NOMO-1 treated with dmso at 0.1 percent for 144 hours (cell line): Measurements from ENCODE around the gene PLEKHM1.
"Not testable (repeated sequence)": the region's sequence is repeated elsewhere in the genome, so short reads cannot be mapped to it uniquely, and the experiment has no call there.

Experiments
- DNase-seq: peaks from one replicate; lab custom pipeline; 2025; ENCODE audit not compliant: unreplicated experiment; lab: John Stamatoyannopoulos, UW

PLEKHM1 gene

GRCh38 chr17:45461524-45462327, 28.8 kb downstream of the PLEKHM1 start:
- DNase-seq = peak; percentile 25

DNA sequence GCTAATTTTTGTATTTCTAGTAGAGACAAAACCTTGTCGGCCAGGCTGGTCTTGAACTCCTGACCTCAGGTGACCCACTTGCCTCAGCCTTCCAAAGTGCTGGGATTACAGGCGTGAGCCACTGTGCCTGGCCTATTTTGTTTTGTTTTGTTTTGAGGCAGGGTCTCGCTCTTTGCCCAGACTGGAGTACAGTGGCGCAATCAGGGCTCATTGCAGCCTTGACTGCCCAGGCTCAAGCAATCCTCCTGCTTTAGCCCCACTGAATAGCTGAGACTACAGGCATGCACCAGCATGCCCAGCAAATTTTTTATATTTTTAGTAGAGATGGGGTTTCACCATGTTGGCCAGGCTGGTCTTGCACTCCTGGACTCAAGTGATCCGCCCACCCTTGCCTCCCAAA, 30.1 kb downstream of the PLEKHM1 start:
- DNase-seq = not testable (repeated sequence)

- not testable (repeated sequence) for DNase-seq
These were observed 36.2 kb downstream of the PLEKHM1 start for GRCh38 chr17:45454341-45454740.

DNA sequence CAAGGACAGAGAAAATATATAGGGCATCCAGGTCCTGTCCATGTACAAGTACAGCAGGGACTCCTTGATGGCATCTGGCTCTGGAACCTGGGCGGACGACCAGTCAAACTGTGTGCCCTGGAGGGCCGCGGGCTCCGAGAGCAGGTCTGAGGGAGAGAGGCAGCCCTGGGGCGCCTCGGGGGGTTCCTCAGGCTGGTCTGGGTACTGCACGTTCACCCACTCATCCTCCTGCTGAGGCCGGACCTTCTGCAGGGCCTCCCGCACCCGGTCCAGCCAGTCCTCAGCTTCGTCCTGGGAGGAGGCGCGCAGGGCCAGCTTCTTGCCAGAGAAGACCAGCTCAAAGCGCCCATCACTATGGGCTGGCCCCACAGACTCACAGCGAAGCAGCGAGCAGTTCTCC, 36.8 kb downstream of the PLEKHM1 start:
- DNase-seq = not testable (repeated sequence)

- not testable (repeated sequence) for DNase-seq
These were observed 37.3 kb downstream of the PLEKHM1 start for GRCh38 chr17:45453225-45453534.

- DNase-seq = not testable (repeated sequence)
These were observed 37.9 kb downstream of the PLEKHM1 start for GRCh38 chr17:45452329-45453224.

DNA sequence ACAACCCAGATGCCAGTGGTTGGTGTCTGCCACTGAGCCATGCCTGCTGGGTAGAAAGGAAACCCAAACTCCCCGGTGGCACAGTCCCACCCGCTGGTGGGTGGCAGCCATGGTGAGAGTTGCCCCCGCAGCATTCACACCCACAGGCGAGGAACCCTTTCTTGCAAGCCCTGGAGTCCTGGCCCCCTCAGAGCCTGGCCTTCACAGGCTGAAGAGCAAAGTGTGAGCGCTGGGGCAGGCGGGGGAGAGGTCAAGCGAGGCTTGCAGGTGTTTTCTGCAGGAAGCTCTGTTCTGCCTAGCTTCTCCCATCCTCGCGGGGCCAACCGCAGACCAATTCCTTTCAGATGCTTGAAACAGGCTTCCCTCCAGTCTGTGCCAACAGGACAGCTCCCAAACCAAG, 38.9 kb downstream of the PLEKHM1 start:
- not testable (repeated sequence) for DNase-seq

- no peak for DNase-seq
These were observed 39.4 kb downstream of the PLEKHM1 start for GRCh38 chr17:45451131-45451530.

GRCh38 chr17:45449708-45450329, 40.7 kb downstream of the PLEKHM1 start:
- not testable (repeated sequence) for DNase-seq

GRCh38 chr17:45449260-45449659, 41.3 kb downstream of the PLEKHM1 start:
- not testable (repeated sequence) for DNase-seq

DNA sequence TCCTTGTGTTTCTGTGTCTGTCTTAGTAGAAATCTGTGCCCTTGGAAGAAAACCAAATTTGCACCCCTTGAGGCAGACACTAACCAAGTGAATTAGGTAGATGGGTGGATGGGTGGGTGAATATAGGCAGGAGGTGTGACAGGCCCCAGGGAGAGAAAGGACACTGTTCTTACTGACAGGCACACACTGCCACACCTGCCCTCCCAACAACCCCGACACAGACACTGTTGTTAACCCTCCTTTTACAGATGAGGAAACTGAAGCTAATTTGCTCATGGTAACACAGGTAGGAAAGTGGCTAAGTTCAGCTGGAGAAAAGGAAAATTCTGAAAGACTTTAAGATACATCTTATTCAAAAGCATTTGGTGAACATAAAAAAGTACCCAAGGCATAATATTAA, 42.0 kb downstream of the PLEKHM1 start:
- DNase-seq = not testable (repeated sequence)

GRCh38 chr17:45448066-45448465, 42.5 kb downstream of the PLEKHM1 start:
- DNase-seq = not testable (repeated sequence)

- not testable (repeated sequence) for DNase-seq
These were observed 42.9 kb downstream of the PLEKHM1 start for GRCh38 chr17:45447650-45448049.

GRCh38 chr17:45446872-45447625, 43.5 kb downstream of the PLEKHM1 start:
- not testable (repeated sequence) for DNase-seq

DNA sequence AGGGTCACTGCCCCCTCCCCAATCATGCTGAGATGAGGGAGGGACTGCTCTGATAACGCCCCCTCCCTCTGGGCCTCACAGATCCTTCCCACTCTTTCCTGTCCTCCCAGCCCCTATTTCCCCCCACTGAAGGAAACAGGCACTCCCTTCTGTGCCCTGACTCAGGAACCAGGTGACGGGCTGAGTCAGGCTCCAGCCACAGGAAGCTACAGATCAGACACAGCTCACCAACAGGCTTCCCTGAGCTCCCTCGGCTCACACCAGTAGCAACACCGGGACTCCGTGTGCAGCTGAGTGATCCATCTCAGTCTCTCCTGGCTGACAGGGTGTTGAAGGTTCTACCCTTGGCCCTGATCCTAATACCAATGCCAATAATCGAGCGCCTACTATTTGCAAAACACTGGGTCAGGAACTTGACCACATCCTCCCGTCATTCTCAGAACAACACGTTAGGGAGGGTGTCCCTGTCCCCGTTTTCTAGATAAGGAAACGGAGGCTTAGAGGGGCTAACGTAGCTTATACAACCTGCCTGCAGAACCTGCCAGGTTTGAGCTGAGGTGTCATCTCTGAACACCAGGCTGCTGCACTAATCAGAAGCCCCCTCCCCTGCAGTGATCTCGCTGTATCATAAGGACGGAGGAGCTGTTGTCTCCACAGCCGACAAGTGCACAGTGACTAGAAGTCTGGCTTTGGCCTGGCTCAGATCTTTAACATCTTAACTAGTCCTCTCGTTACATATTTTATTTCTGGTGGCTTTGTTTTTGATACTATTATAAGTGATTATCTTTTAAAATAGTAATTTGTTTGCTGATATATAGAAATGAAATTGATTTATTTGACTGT, 44.4 kb downstream of the PLEKHM1 start:
- DNase-seq = not testable (repeated sequence)

GRCh38 chr17:45444856-45445820, 45.4 kb downstream of the PLEKHM1 start:
- DNase-seq = not testable (repeated sequence)

- not testable (repeated sequence) for DNase-seq
These were observed 46.2 kb downstream of the PLEKHM1 start for GRCh38 chr17:45444301-45444700.

DNA sequence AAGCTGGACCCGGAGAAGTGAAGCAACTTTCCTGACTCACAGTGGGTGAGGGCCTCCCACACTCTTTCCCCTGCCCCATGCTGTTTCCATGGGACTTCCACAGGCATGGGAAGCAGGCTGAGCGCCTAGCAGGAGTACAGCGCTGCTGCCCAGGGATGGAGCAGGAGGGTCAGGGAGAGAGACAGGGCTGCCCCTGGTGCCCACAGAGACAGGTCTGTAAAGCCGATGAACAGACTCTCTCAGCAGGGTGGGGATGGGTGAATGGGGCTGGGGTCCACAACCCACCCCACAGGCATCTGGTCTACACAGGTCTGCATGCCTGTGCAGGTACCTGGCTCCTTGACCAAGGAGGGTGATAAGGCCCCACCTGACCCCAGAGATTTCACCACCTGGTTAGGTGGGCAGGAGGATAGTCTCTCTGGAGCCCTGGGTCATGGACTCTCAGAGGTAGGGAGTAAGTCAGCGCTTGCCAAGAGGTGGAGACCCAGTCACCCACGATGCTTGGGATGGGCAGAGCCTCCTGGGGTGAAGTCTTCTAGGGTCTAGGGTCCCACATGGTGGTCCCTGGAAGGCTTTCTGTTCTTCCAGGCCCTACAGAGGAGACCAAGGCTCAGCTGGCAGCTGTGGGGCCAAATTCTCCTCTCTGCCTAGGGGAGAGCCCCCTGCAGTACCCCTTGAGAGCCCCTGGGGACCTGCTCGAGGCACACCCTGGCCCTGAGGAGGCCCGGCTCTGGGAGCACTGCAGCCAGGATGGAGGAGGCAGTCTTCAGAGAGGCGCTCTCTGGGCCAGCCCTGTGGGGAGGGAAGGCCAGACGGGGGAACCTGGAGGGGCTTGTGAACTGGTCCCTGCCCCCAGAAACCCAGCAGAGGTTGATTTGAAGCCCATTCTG, 46.9 kb downstream of the PLEKHM1 start:
- DNase-seq = not testable (repeated sequence)
